Measurements from ENCODE around the gene STEAP1B. TPM values are rescaled to one million over a fixed set of nuclear protein-coding genes. Genes with fewer than 3 reads are reported as not detected.

STEAP1B gene
- polyA plus RNA-seq, 1 of the 3 experiments (the other 2 are of a cell fraction): 14.7 TPM

GRCh38 chr7:22429386-22429785 is 70.6 kb downstream of the STEAP1B start:
- Histone ChIP-seq H3K4me1 (ENCODE audit: control insufficient read depth in 1 of 2, insufficient read depth in 2 of 2, low read depth in 1 of 2, low read length in 1 of 2) (peaks cover 0 to 15% of the 10 kb centered on the region in 2 experiments; a peak in 3 of 4 replicates), H3K27me3 (ENCODE audit: insufficient read depth) (no peaks in the 10 kb centered on the region), H3K4me2 (no peak overlapping the region), H3K27ac (ENCODE audit: low read depth in 2 of 2, low read length in 1 of 2) (no peak overlapping the region), H3K9ac (no peak overlapping the region), H4K20me1 (ENCODE audit: insufficient read depth) (no peaks in the 10 kb centered on the region), H3K4me3 (ENCODE audit: low read depth in 2 of 2, low read length in 1 of 2) (no peak overlapping the region), H2AFZ (ENCODE audit: low read depth) (no peak overlapping the region), H3K79me2 (ENCODE audit: insufficient read depth) (no peaks in the 10 kb centered on the region), H3K9me3 (no peaks in the 10 kb centered on the region), H3F3A (replicated peaks; ENCODE audit: insufficient read depth) (peaks cover 5% of the 10 kb centered on the region), H3K36me3 (replicated peaks in 1 of 2; ENCODE audit: control insufficient read depth in 1 of 2, insufficient read depth in 2 of 2, low read length in 1 of 2) (no peaks in the 10 kb centered on the region), H3K9me2 (no peaks in the 10 kb centered on the region)
- no peak for DNase-seq
- ChIA-PET POLR2A (no interaction called here), CTCF (no interaction called here)
- TF ChIP-seq GABPA (IDR thresholded peaks at IDR 0.05; ENCODE audit: low read depth) (no peak), SMC3 (IDR thresholded peaks at IDR 0.05; ENCODE audit: low read depth, low read length) (no peak), PBX3 (IDR thresholded peaks at IDR 0.05) (no peak), EZH2phosphoT487 (IDR thresholded peaks at IDR 0.05; ENCODE audit: borderline replicate concordance, low read depth) (no peak), FOXM1 (IDR thresholded peaks at IDR 0.05; ENCODE audit: low read depth) (no peak)
- 55% methylated on average over 2 of the region's 2 CpGs for WGBS (ENCODE audit: low lambda C conversion rate)

GRCh38 chr7:22427855-22428254 is 72.1 kb downstream of the STEAP1B start:
- ChIA-PET POLR2A (no interaction called here), CTCF (no interaction called here)
- Histone ChIP-seq H2AFZ (ENCODE audit: low read depth) (no peak overlapping the region), H3K4me1 (ENCODE audit: control insufficient read depth in 1 of 2, insufficient read depth in 2 of 2, low read depth in 1 of 2, low read length in 1 of 2) (0 out of 4 replicates have a peak, but pooled peaks cover 0 to 4% of the 10 kb centered on the region in 2 experiments), H3K9me3 (no peaks in the 10 kb centered on the region), H3K4me2 (no peak overlapping the region), H3K79me2 (ENCODE audit: insufficient read depth) (no peaks in the 10 kb centered on the region), H4K20me1 (ENCODE audit: insufficient read depth) (no peaks in the 10 kb centered on the region), H3K9me2 (no peaks in the 10 kb centered on the region), H3K27me3 (ENCODE audit: insufficient read depth) (no peaks in the 10 kb centered on the region), H3K9ac (no peak overlapping the region), H3K27ac (ENCODE audit: low read depth in 2 of 2, low read length in 1 of 2) (no peak overlapping the region), H3K4me3 (ENCODE audit: low read depth in 2 of 2, low read length in 1 of 2) (no peak overlapping the region), H3F3A (replicated peaks; ENCODE audit: insufficient read depth) (no peaks in the 10 kb centered on the region), H3K36me3 (replicated peaks in 1 of 2; ENCODE audit: control insufficient read depth in 1 of 2, insufficient read depth in 2 of 2, low read length in 1 of 2) (no peaks in the 10 kb centered on the region)
- no peak for DNase-seq
- TF ChIP-seq USF2 (IDR thresholded peaks at IDR 0.05; ENCODE audit: borderline replicate concordance, low read depth, low read length): no peak
- TF ChIP-seq IRF3 (IDR thresholded peaks at IDR 0.05; ENCODE audit: low read depth, low read length): no peak
- no peak for TF ChIP-seq FOSL2 (IDR thresholded peaks at IDR 0.05; ENCODE audit: borderline replicate concordance, low read depth)
- no peak for TF ChIP-seq RAD21 (IDR thresholded peaks at IDR 0.05; ENCODE audit: low read length)
- no peak for TF ChIP-seq ELF1 (IDR thresholded peaks at IDR 0.05)
- no peak for TF ChIP-seq SMC3 (IDR thresholded peaks at IDR 0.05; ENCODE audit: low read depth, low read length)
- no peak for TF ChIP-seq EZH2phosphoT487 (IDR thresholded peaks at IDR 0.05; ENCODE audit: borderline replicate concordance, low read depth)
- no peak for TF ChIP-seq NRF1 (IDR thresholded peaks at IDR 0.05; ENCODE audit: low read depth, low read length)
- no peak for TF ChIP-seq RCOR1 (IDR thresholded peaks at IDR 0.05; ENCODE audit: low read length)
- 91% methylated on average over 2 of the region's 2 CpGs for WGBS (ENCODE audit: low lambda C conversion rate)
